HEK293 (cell line): ENCODE results near the gene WDR64.

Experiments
- CTCF ChIA-PET: fragments of 350-600 bp; formaldehyde crosslinking; extraction: SDS; loops from one replicate; lab custom pipeline; 2021; ENCODE audit warnings: antibody characterized with exemption; lab: Yijun Ruan, JAX
- POLR2A ChIA-PET: fragments of 300-600 bp; formaldehyde crosslinking; extraction: SDS; loops from one replicate; lab custom pipeline; 2020; ENCODE audit warnings: antibody characterized with exemption, inconsistent platforms; lab: Yijun Ruan, JAX
- H3K27ac ChIP-seq: fragments of 200-500 bp; sonication (Bioruptor generic); 2 replicates; pipeline ENCODE4 v1.5.1; 2014; ENCODE audit warnings: low read depth, low read length, control low read depth, inconsistent platforms; ENCODE audit errors: extremely low read depth
- H3K36me3 ChIP-seq, 2 experiments: fragments of 200-500 bp in 1 of 2; sonication (Bioruptor generic) in 1 of 2; 1 replicate in 1 of 2; 2 replicates in 1 of 2; pipeline ENCODE4 v1.5.1; 2014 to 2017; ENCODE audit warnings: inconsistent platforms in 2 of 2, low read length in 2 of 2; ENCODE audit not compliant: control insufficient read depth in 2 of 2, insufficient read depth in 1 of 2
- H3K4me1 ChIP-seq: fragments of 200-500 bp; sonication (Bioruptor generic); 2 replicates; pipeline ENCODE4 v1.5.1; 2014; ENCODE audit warnings: mild to moderate bottlenecking, low read length, inconsistent platforms; ENCODE audit not compliant: control insufficient read depth, insufficient read depth
- H3K4me3 ChIP-seq: 2 replicates; pipeline ENCODE4 v1.5.1; 2011; ENCODE audit warnings: low read depth, mild to moderate bottlenecking, control low read depth, low read length, moderate library complexity
- H3K9me3 ChIP-seq: fragments of 200-500 bp; sonication (Bioruptor generic); 2 replicates; pipeline ENCODE4 v1.5.1; 2014; ENCODE audit warnings: low read depth, low read length, inconsistent platforms; ENCODE audit not compliant: control insufficient read depth, insufficient read depth
- GLIS1 ChIP-seq: fragments of 450-650 bp; formaldehyde crosslinking; IDR thresholded peaks from 2 replicates; pipeline ENCODE4 v1.5.1; 2016; ENCODE audit warnings: missing biosample characterization, missing genetic modification characterization
- REPIN1 ChIP-seq: fragments of 450-650 bp; formaldehyde crosslinking; IDR thresholded peaks from 2 replicates; pipeline ENCODE4 v1.5.1; 2017; ENCODE audit warnings: missing biosample characterization, missing genetic modification characterization, low read depth
- SCRT1 ChIP-seq: fragments of 450-650 bp; formaldehyde crosslinking; IDR thresholded peaks from 2 replicates; pipeline ENCODE4 v1.5.1; 2016; ENCODE audit warnings: missing biosample characterization, missing genetic modification characterization, borderline replicate concordance
- TRIM28 ChIP-seq: IDR thresholded peaks from 2 replicates; pipeline ENCODE4 v1.6.1; 2011; ENCODE audit warnings: low read length, control low read depth, borderline replicate concordance
- TSHZ1 ChIP-seq: fragments of 450-650 bp; formaldehyde crosslinking; IDR thresholded peaks from 2 replicates; pipeline ENCODE4 v1.5.1; 2016; ENCODE audit warnings: missing biosample characterization, missing genetic modification characterization, borderline replicate concordance
- ZNF157 ChIP-seq: fragments of 450-650 bp; formaldehyde crosslinking; IDR thresholded peaks from 2 replicates; pipeline ENCODE4 v1.5.1; 2016; ENCODE audit warnings: missing biosample characterization, missing genetic modification characterization
- ZNF16 ChIP-seq: fragments of 450-650 bp; formaldehyde crosslinking; IDR thresholded peaks from 2 replicates; pipeline ENCODE4 v1.5.1; 2016; ENCODE audit warnings: low read depth, missing biosample characterization, missing genetic modification characterization
- ZNF174 ChIP-seq: fragments of 450-650 bp; formaldehyde crosslinking; IDR thresholded peaks from 2 replicates; pipeline ENCODE4 v1.5.0; 2017; ENCODE audit warnings: missing biosample characterization, mild to moderate bottlenecking, missing genetic modification characterization
- ZNF18 ChIP-seq: fragments of 450-650 bp; formaldehyde crosslinking; IDR thresholded peaks from 2 replicates; pipeline ENCODE4 v1.5.1; 2016; ENCODE audit warnings: missing biosample characterization, missing genetic modification characterization
- ZNF184 ChIP-seq: fragments of 450-650 bp; IDR thresholded peaks from 2 replicates; pipeline ENCODE4 v1.5.1; 2018; ENCODE audit warnings: missing biosample characterization, mild to moderate bottlenecking, missing genetic modification characterization
- ZNF202 ChIP-seq: fragments of 450-650 bp; formaldehyde crosslinking; IDR thresholded peaks from 2 replicates; pipeline ENCODE4 v1.5.1; 2016; ENCODE audit warnings: missing biosample characterization, missing genetic modification characterization, borderline replicate concordance
- ZNF239 ChIP-seq: fragments of 450-650 bp; formaldehyde crosslinking; IDR thresholded peaks from 2 replicates; pipeline ENCODE4 v1.5.1; 2016; ENCODE audit warnings: missing biosample characterization, missing genetic modification characterization
- ZNF510 ChIP-seq: fragments of 450-650 bp; formaldehyde crosslinking; IDR thresholded peaks from 2 replicates; pipeline ENCODE4 v1.5.1; 2018; ENCODE audit warnings: mild to moderate bottlenecking, missing genetic modification characterization, missing biosample characterization; ENCODE audit not compliant: insufficient replicate concordance
- ZNF560 ChIP-seq: fragments of 450-650 bp; formaldehyde crosslinking; IDR thresholded peaks from 2 replicates; pipeline ENCODE4 v1.5.1; 2017; ENCODE audit warnings: missing biosample characterization, missing genetic modification characterization, borderline replicate concordance
- ZNF623 ChIP-seq: fragments of 450-650 bp; formaldehyde crosslinking; IDR thresholded peaks from 2 replicates; pipeline ENCODE4 v1.5.1; 2016; ENCODE audit warnings: missing biosample characterization, missing genetic modification characterization
- ZNF76 ChIP-seq: fragments of 450-650 bp; formaldehyde crosslinking; IDR thresholded peaks from 2 replicates; pipeline ENCODE4; 2016; ENCODE audit warnings: low read depth, missing biosample characterization, missing genetic modification characterization, borderline replicate concordance
- ZNF776 ChIP-seq: fragments of 450-650 bp; formaldehyde crosslinking; IDR thresholded peaks from 2 replicates; pipeline ENCODE4 v1.5.0; 2017; ENCODE audit warnings: missing biosample characterization, missing genetic modification characterization, borderline replicate concordance
- ZSCAN4 ChIP-seq: fragments of 450-650 bp; formaldehyde crosslinking; IDR thresholded peaks from 2 replicates; pipeline ENCODE4 v1.5.1; 2017; ENCODE audit warnings: missing biosample characterization, missing genetic modification characterization
- TF ChIP-seq, protein P1 (sequence below): fragments of 450-650 bp; formaldehyde crosslinking; IDR thresholded peaks from 2 replicates; pipeline ENCODE4 v1.5.1; 2016; ENCODE audit warnings: missing biosample characterization, missing genetic modification characterization
- TF ChIP-seq, protein P2 (sequence below): fragments of 450-650 bp; formaldehyde crosslinking; conservative IDR thresholded peaks from 2 replicates; pipeline ENCODE4 v1.5.1; 2016; ENCODE audit warnings: low read depth, missing biosample characterization, missing genetic modification characterization
- TF ChIP-seq, protein P3 (sequence below): fragments of 450-650 bp; formaldehyde crosslinking; IDR thresholded peaks from 2 replicates; pipeline ENCODE4 v1.5.1; 2016; ENCODE audit warnings: missing biosample characterization, missing genetic modification characterization

WDR64 gene

GRCh38 chr1:241751524-241751923 lies 99.4 kb downstream of the WDR64 start:
- ChIA-PET POLR2A (no interaction called here), CTCF (interaction anchor here (0.5 to 1.4 kb wide), 5 partner anchors 11 to 770 kb away, joined by 3 to 5 read pairs (median 3); no protein-coding TSS in a partner anchor)
- no peaks in the 10 kb centered on the region for H3K9me3 ChIP-seq
- no peak overlapping the region for H3K4me3 ChIP-seq
- H3K27ac ChIP-seq: no peak overlapping the region
- no peaks in the 10 kb centered on the region for H3K36me3 ChIP-seq
- H3K4me1 ChIP-seq: no peaks in the 10 kb centered on the region
- TF ChIP-seq, protein P1, sequence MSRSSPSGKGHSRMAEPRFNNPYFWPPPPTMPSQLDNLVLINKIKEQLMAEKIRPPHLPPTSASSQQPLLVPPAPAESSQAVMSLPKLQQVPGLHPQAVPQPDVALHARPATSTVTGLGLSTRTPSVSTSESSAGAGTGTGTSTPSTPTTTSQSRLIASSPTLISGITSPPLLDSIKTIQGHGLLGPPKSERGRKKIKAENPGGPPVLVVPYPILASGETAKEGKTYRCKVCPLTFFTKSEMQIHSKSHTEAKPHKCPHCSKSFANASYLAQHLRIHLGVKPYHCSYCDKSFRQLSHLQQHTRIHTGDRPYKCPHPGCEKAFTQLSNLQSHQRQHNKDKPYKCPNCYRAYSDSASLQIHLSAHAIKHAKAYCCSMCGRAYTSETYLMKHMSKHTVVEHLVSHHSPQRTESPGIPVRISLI (tag by site-specific recombination): no peak
- TF ChIP-seq, protein P2, sequence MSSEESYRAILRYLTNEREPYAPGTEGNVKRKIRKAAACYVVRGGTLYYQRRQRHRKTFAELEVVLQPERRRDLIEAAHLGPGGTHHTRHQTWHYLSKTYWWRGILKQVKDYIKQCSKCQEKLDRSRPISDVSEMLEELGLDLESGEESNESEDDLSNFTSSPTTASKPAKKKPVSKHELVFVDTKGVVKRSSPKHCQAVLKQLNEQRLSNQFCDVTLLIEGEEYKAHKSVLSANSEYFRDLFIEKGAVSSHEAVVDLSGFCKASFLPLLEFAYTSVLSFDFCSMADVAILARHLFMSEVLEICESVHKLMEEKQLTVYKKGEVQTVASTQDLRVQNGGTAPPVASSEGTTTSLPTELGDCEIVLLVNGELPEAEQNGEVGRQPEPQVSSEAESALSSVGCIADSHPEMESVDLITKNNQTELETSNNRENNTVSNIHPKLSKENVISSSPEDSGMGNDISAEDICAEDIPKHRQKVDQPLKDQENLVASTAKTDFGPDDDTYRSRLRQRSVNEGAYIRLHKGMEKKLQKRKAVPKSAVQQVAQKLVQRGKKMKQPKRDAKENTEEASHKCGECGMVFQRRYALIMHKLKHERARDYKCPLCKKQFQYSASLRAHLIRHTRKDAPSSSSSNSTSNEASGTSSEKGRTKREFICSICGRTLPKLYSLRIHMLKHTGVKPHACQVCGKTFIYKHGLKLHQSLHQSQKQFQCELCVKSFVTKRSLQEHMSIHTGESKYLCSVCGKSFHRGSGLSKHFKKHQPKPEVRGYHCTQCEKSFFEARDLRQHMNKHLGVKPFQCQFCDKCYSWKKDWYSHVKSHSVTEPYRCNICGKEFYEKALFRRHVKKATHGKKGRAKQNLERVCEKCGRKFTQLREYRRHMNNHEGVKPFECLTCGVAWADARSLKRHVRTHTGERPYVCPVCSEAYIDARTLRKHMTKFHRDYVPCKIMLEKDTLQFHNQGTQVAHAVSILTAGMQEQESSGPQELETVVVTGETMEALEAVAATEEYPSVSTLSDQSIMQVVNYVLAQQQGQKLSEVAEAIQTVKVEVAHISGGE (tag by site-specific recombination): no peak
- no peak for TF ChIP-seq ZNF776 (tag by site-specific recombination)
- TF ChIP-seq ZNF18 (tag by site-specific recombination): no peak
- no peak for TF ChIP-seq TRIM28
- TF ChIP-seq ZNF16 (tag by site-specific recombination): no peak
- TF ChIP-seq ZNF560: no peak
- TF ChIP-seq ZNF174: no peak
- TF ChIP-seq ZNF623: no peak
- no peak for TF ChIP-seq GLIS1 (tag by site-specific recombination)
- no peak for TF ChIP-seq ZNF157 (tag by site-specific recombination)
- no peak for TF ChIP-seq ZNF202 (tag by site-specific recombination)

DNA sequence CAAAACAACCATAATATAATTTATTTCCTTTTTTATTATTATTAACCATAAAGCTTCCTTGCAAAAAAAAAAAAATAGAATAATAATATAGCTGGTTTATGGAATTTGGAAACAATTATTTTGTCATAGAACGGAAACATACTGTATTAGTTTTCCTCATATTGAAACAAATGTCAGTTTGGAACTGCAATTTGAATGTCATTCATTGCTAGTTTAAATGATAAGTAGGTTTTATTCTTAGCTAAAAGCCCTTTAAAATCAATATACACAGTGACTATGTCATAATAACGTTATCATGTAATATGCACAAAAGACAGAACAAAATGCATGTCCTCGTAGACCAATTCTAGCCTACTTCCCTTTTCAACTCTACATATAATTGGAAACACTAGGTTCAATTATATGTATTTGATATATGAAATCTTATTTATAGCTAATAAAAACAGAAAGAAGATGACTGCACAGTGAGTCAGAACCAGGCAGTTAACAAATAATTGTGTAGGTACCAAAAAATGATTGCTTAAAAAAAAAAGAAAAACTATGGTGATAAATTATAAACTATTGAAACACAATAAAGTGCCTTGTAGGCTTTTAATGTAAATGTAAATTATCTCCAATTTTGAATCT lies 110.7 kb downstream of the WDR64 start:
- H3K27ac ChIP-seq: no peak overlapping the region
- H3K9me3 ChIP-seq: no peaks in the 10 kb centered on the region
- TF ChIP-seq ZNF184: no peak
- TF ChIP-seq ZNF76 (tag by site-specific recombination): no peak
- TF ChIP-seq, protein P3, sequence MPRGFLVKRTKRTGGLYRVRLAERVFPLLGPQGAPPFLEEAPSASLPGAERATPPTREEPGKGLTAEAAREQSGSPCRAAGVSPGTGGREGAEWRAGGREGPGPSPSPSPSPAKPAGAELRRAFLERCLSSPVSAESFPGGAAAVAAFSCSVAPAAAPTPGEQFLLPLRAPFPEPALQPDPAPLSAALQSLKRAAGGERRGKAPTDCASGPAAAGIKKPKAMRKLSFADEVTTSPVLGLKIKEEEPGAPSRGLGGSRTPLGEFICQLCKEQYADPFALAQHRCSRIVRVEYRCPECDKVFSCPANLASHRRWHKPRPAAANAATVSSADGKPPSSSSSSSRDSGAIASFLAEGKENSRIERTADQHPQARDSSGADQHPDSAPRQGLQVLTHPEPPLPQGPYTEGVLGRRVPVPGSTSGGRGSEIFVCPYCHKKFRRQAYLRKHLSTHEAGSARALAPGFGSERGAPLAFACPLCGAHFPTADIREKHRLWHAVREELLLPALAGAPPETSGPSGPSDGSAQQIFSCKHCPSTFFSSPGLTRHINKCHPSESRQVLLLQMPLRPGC: no peak
- TF ChIP-seq ZNF510 (tag by site-specific recombination): no peak
- TF ChIP-seq TSHZ1 (tag by site-specific recombination): no peak
- TF ChIP-seq ZNF239 (tag by site-specific recombination): no peak
- TF ChIP-seq ZSCAN4: no peak
- no peak for TF ChIP-seq SCRT1 (tag by site-specific recombination)
- TF ChIP-seq REPIN1 (tag by site-specific recombination): no peak
- H3K36me3 ChIP-seq: no peaks in the 10 kb centered on the region
- ChIA-PET CTCF (interaction anchor here (0.6 to 1.8 kb wide), 2 partner anchors 11 to 1029 kb away, joined by 5 to 6 read pairs; no protein-coding TSS in a partner anchor), POLR2A (no interaction called here)
- no peaks in the 10 kb centered on the region for H3K4me1 ChIP-seq
- H3K4me3 ChIP-seq: no peak overlapping the region
